Erythroblast (primary cell): ENCODE data around the gene CEBPE.

Experiments
- GATA1 ChIP-seq: IDR thresholded peaks from 2 replicates; pipeline ENCODE4 v1.6.1; 2011; ENCODE audit warnings: low read depth, mild to moderate bottlenecking, control low read depth, low read length, moderate library complexity
- POLR2A ChIP-seq: IDR thresholded peaks from 2 replicates; pipeline ENCODE4 v1.6.1; 2011; ENCODE audit warnings: mild to moderate bottlenecking, low read length

- TF ChIP-seq POLR2A (no peak), GATA1 (no peak)
These were observed 17.7 kb downstream of the CEBPE start for GRCh38 chr14:23101213-23101970.
